HG03571 (cell line): ENCODE data around the gene MPP2.
"Not testable (repeated sequence)": the region's sequence is repeated elsewhere in the genome, so short reads cannot be mapped to it uniquely, and the experiment has no call there.

Experiments used
- ATAC-seq: cut with Tn5 transposase; IDR thresholded peaks from one replicate; pipeline ENCODE4 v1.9.1; 2021; ENCODE audit not compliant: unreplicated experiment

The MPP2 gene

GRCh38 chr17:43877451-43878155, 29.7 kb downstream of the MPP2 start:
- ATAC-seq: no peak

- ATAC-seq: no peak
Observed at GRCh38 chr17:43877031-43877430, 30.3 kb downstream of the MPP2 start.

GRCh38 chr17:43875476-43876147, 31.7 kb downstream of the MPP2 start:
- no peak for ATAC-seq

GRCh38 chr17:43874293-43874692, 33.0 kb downstream of the MPP2 start:
- no peak for ATAC-seq

GRCh38 chr17:43873815-43874214, 33.5 kb downstream of the MPP2 start:
- ATAC-seq: no peak

- no peak for ATAC-seq
Observed at GRCh38 chr17:43873091-43873490, 34.2 kb downstream of the MPP2 start.

- no peak for ATAC-seq
Observed at GRCh38 chr17:43871946-43872690, 35.2 kb downstream of the MPP2 start.

GRCh38 chr17:43869031-43869430, 38.3 kb downstream of the MPP2 start:
- not testable (repeated sequence) for ATAC-seq

- ATAC-seq: no peak
Observed at GRCh38 chr17:43868226-43868994, 38.9 kb downstream of the MPP2 start.

GRCh38 chr17:43864161-43864984, 43.0 kb downstream of the MPP2 start:
- ATAC-seq: no peak

GRCh38 chr17:43861960-43862359, 45.4 kb downstream of the MPP2 start:
- no peak for ATAC-seq

GRCh38 chr17:43860927-43861622, 46.3 kb downstream of the MPP2 start:
- no peak for ATAC-seq

GRCh38 chr17:43860077-43860725, 47.1 kb downstream of the MPP2 start:
- ATAC-seq: no peak

- no peak for ATAC-seq
Observed at GRCh38 chr17:43857957-43858600, 49.3 kb downstream of the MPP2 start.

GRCh38 chr17:43857141-43857540, 50.2 kb downstream of the MPP2 start:
- ATAC-seq: no peak

- ATAC-seq: no peak
Observed at GRCh38 chr17:43856141-43856540, 51.2 kb downstream of the MPP2 start.

GRCh38 chr17:43855061-43855460, 52.3 kb downstream of the MPP2 start:
- no peak for ATAC-seq

- no peak for ATAC-seq
Observed at GRCh38 chr17:43854498-43854897, 52.8 kb downstream of the MPP2 start.

- ATAC-seq: no peak
Observed at GRCh38 chr17:43853546-43853945, 53.8 kb downstream of the MPP2 start.
